NCI-H2081 treated with DMSO at 0.1 percent for 48 hours (cell line): ENCODE results near the gene CDC25A.
"Not testable (repeated sequence)": the region's sequence is repeated elsewhere in the genome, so short reads cannot be mapped to it uniquely, and the experiment has no call there.

ENCODE experiments used
- DNase-seq: peaks from one replicate; lab custom pipeline; 2025; lab: John Stamatoyannopoulos, UW

The CDC25A gene

GRCh38 chr3:48188266-48189201 is at the start of gene CDC25A:
CDC25A (minus strand) TSS chr3:48188417; CDS start chr3:48187947, 470 bp downstream.
- peak; percentile 94 for DNase-seq

DNA sequence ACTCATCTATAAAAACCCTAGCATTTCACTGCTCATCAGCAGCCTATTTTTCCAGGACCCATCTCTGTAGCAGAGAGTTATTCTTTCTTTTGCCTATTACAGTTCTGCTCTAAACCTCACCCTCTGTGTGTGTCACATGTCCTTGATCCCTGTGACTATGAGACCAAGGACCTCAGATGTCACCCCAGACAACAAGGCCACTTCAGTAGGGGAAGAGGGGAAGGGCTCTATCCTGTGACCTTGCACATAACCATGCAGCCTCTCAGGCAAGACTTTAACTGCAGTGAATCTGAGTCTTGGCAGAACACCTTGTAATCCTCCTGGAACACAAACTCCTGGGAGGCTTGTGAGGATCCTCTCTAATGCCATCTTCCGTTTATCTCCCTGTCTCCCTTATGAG is 48.3 kb upstream of the CDC25A start:
- DNase-seq = no peak

- no peak for DNase-seq
Measured at GRCh38 chr3:48233542-48233941, 45.3 kb upstream of the CDC25A start.

- no peak for DNase-seq
Measured at GRCh38 chr3:48232734-48233133, 44.5 kb upstream of the CDC25A start.

GRCh38 chr3:48232232-48232631 is 44.0 kb upstream of the CDC25A start:
- no peak for DNase-seq

GRCh38 chr3:48226939-48227338 is 38.7 kb upstream of the CDC25A start:
- no peak for DNase-seq

DNA sequence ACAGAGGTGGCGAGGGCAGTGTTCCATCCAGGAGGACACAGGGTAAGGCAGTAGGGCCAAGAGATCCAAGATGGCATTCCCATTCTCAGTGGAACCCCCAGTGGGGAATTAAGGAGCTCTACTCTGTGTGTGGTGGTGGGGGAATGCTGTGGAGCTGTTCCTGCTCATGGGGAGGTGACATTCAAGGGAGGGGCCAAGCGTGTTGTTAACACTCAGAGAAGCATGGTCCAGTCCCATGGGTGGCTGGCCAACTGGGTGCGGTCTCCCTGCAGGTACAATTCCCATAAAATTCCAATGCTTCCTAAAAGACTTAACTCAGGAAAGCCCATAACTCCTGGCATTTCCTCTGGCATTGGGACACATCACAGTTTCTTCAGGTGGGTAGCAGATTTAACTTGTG is 37.4 kb upstream of the CDC25A start:
- no peak for DNase-seq

- no peak for DNase-seq
Measured at GRCh38 chr3:48222616-48223513, 34.6 kb upstream of the CDC25A start, which contains the start of gene CAMP. CAMP (plus strand) TSS chr3:48223495; CDS start chr3:48223512, 17 bp downstream.

DNA sequence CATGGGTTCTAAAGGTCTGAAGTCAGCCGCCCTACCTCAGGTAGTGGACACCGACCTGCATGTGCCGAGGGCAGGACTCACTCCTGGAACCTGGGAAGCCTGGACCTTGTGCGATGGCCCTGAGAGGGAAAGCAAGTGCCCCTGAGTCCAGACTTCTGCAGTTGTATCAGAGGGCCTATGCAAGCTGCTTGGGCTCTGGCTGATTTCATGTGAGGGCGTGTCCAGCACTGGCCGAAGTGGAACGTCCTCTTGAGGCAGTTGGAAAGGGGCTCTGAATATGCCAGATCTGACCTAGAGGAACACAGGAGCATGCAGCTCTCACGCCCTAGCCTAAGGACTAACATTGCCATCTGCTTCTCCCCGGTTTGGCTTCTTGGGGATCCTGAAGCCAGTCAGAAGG is 32.5 kb upstream of the CDC25A start:
- no peak for DNase-seq

GRCh38 chr3:48219543-48219942 is 31.3 kb upstream of the CDC25A start:
- no peak for DNase-seq

- DNase-seq = no peak
Measured at GRCh38 chr3:48218537-48218936, 30.3 kb upstream of the CDC25A start.

DNA sequence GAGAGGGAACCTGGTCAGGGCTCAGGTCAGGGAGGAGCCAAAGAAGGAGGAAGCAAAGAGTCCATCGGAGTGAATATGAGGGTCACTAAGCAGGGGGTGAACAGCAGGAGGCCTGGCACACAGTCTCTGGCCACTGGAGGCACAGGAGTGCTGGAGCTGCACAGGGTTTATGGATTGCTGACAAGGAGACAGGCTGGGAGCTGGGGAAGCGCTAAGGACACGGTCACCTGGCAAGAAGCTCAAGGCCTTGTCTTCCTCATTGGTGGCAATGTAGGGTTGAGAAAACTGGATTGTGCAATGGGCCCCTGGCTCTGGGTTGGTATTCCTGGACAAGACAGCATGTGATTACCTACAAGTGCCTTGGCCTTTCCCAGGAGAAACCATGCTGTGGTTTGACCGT is 29.2 kb upstream of the CDC25A start:
- DNase-seq = no peak

DNA sequence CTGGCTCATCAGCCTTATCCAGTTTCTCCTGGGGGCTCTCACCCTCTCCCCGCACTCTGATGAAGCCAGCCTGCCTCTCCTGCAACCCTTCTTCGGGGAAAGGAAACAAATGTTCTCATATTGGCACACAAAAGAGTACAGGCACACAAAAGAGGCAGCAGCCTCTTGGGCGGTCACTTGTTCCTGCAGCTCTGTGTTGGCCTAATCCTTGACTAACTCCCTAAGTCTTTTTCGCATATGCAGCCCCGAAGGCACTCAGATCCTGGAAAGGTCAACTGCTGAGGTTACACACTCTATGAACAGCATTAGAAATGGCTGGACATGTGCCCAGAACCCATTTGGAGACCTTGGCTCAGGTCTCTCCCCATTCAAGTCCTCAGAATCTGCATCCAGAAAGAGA is 27.7 kb upstream of the CDC25A start:
- no peak for DNase-seq

DNA sequence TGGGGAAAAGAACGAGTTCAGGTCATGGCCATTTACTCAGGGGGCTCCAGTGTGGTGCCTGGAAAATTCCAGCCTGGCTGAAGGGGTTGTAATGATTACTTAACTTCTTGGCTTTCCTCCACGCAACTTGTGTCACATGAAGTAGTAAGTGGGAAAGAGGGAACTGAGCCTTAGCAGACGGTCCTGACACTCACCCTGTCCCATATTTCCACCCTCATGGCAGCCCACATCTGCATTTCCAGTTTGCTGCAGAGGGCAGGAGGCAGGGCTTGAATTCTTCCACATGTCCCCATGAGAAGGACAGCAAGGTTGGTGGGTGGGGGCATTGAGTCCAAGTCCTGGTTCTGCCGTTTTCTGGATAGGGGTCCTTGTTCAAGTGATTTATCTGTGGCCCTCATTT is 27.2 kb upstream of the CDC25A start:
- DNase-seq = no peak

DNA sequence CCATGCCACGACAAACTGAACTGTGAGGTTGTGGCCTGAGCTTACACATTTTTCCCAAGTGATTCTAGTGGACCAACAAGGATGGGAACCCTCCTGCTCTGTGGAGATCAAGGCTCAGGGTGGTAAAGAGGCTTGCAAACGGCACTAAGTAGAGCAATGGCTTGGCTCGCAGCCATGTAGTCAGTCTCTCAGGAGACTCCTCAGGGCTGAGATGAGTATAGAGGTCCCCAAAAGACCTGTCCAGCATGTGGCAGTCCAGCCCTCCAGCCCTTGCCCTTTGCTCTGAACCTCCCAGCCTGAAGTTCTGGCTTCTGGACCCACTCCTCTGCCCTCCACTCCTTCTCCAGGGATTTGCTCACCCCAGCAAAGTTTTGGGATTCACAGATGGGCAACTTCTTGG is 26.8 kb upstream of the CDC25A start:
- DNase-seq = no peak

GRCh38 chr3:48214225-48214624 is 26.0 kb upstream of the CDC25A start:
- DNase-seq = no peak

- not testable (repeated sequence) for DNase-seq
Measured at GRCh38 chr3:48211776-48212175, 23.6 kb upstream of the CDC25A start.

DNA sequence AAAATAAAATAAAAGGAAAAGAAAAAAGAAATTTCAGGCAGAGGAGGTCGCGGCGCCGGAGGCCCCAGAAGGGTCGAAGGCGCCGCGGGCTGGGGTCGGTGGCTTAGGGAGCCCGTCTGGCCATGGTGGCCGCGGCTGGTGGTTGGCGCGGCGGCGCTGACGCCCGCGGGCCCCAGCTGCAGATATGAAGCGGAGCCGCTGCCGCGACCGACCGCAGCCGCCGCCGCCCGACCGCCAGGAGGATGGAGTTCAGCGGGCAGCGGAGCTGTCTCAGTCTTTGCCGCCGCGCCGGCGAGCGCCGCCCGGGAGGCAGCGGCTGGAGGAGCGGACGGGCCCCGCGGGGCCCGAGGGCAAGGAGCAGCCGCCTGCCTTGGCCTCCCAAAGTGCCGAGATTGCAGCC is 22.3 kb upstream of the CDC25A start:
- not testable (repeated sequence) for DNase-seq

DNA sequence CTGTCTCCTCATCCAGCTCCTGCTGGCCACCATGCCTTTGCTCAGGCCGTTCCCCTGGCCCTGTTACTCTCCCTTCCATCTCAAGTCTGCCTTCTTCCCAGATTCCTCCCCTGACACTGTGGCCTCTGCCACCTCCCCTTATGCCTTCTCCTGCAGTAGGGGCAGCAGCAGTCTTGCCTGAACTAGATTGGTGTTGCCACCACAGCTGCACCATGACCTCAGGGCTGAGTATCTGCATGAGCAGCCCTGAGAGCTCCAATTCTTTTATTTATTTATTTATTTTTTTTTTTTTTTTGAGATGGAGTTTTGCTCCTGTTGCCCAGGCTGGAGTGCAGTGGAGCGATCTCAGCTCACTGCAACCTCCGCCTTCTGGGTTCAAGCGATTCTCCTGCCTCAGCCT is 21.2 kb upstream of the CDC25A start:
- no peak for DNase-seq

DNA sequence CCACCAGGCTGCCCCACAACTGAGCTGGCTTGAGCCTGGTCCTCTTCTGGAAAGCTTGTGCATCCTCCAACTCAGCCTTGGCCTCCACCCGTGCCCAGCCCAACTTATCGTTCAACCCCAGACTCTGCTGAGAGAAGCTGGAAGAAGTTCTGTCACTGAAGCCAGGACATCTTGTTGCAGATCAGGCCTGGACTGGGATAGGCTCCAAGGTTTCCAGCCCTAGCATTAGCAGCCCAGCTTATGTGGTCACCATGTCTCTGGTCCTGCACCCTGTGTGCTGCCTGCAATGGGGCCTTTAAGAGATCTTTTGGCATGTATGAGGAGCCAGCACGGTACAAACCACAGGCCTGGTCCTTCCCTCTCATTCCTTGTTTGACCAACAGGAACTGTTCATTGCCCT is 19.9 kb upstream of the CDC25A start:
- no peak for DNase-seq

GRCh38 chr3:48202632-48203031 is 14.4 kb upstream of the CDC25A start:
- no peak for DNase-seq

- no peak for DNase-seq
Measured at GRCh38 chr3:48199117-48199516, 10.9 kb upstream of the CDC25A start.

DNA sequence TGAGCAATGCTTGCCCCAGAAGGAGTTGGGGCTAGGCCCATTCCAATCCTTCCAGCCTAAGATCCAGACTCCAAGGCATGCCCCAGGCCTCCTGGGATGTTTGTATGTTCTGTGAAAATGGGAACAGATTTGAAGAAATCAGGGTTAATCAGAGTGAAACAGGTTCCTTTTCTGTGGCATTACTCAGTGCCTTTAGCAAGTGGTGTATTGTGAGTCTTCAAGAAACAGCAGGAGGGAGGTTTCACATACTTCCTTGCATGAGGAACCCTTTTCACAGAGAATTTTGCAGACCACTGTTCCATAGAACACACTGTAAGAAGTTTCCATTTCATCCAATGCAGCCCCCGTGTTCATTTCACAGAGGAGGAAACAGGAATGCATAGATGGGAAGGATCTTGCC is 8.4 kb upstream of the CDC25A start:
- no peak for DNase-seq
